Right cardiac atrium (tissue), 5 donors: ENCODE results near the gene UGT1A7. TPM values are rescaled to one million over a fixed set of nuclear protein-coding genes. Genes with fewer than 3 reads are reported as not detected.

Experiments used
- ATAC-seq, 2 donors: fragments of 200-7000 bp; cut with Tn5 transposase; one replicate each; pipeline versions ENCODE4 v1.8.0 to v1.9.1; 2020; ENCODE audit warnings: moderate library complexity in 2 of 2, mild to moderate bottlenecking in 1 of 2
- DNase-seq, 3 donors: peaks; one replicate each; pipeline ENCODE4 v3.0.0-alpha.2; 2020
- H3K27ac ChIP-seq: one replicate; pipeline ENCODE4 v1.5.1; 2013; ENCODE audit warnings: mild to moderate bottlenecking, low read length, control low read depth, moderate library complexity
- H3K27me3 ChIP-seq: one replicate; pipeline ENCODE4 v1.6.1; 2013; ENCODE audit not compliant: control insufficient read depth, insufficient read depth
- H3K4me1 ChIP-seq: one replicate; pipeline ENCODE4 v1.6.1; 2013; ENCODE audit warnings: low read length; ENCODE audit not compliant: control insufficient read depth, insufficient read depth
- H3K4me3 ChIP-seq: one replicate; pipeline ENCODE4 v1.5.1; 2013; ENCODE audit warnings: low read length, control low read depth
- H3K9me3 ChIP-seq: one replicate; pipeline ENCODE4 v1.6.1; 2013; ENCODE audit warnings: low read length; ENCODE audit not compliant: control insufficient read depth
- WGBS: extraction: QIAGEN DNeasy Blood & Tissue Kit; methylation state at CpG from one replicate; pipeline ENCODE4 v1.1.7; 2013; 5-methylcytosine and 5-hydroxymethylcytosine counted together
- intact Hi-C, 4 donors: fragments of 100-400 bp; cut with DNase I; formaldehyde crosslinking; loops; one replicate each; pipeline versions ENCODE4 v1.11.0 to v1.14.0; 2022 to 2023
- polyA plus RNA-seq: library from polyadenylated mRNA; stranded (reverse); fragments of 200-250 nt; gene quantifications from one replicate; pipeline ENCODE4 v1.2.3, GENCODE V29; 2013
- total RNA-seq, 4 donors: library from RNA; stranded (reverse); fragmentation: NEBNext Ultra II Directional; extraction: Animal tissue kit (Norgen Biotek cat#: 25700); gene quantifications; one replicate each; pipeline ENCODE4 v1.2.1, GENCODE V29; 2021
- donor health status: healthy with polysubstance abuse.
- donor health status: DM: no; HTN: yes; CAD: no.
- donor health status: DM: no; HTN: no; CAD: no.
- donor health status: DM: no; HTN: yes; CAD: no; lungs with severe emphysema.
- donor health status: DM: yes; HTN: yes; CAD: no.

Gene UGT1A7
- total and polyA plus RNA-seq, 5 donors, result not detected

- Histone ChIP-seq H3K27me3 (no peaks in the 10 kb centered on the region), H3K9me3 (no peaks in the 10 kb centered on the region), H3K27ac (no peak overlapping the region), H3K4me1 (no peaks in the 10 kb centered on the region), H3K4me3 (no peak overlapping the region)
- ATAC-seq, result no peak
- DNase-seq, result no peak
- intact Hi-C loops, result no loop called here
- WGBS, result 63% methylated on average over 3 of the region's 3 CpGs
Observed at GRCh38 chr2:233813236-233814055, 131.7 kb downstream of the UGT1A7 start.

GRCh38 chr2:233814056-233814835, 132.5 kb downstream of the UGT1A7 start:
- Histone ChIP-seq H3K4me1 (no peaks in the 10 kb centered on the region), H3K4me3 (no peak overlapping the region), H3K9me3 (no peaks in the 10 kb centered on the region), H3K27me3 (no peaks in the 10 kb centered on the region), H3K27ac (no peak overlapping the region)
- intact Hi-C loops, result no loop called here
- 63% methylated on average over 2 of the region's 2 CpGs for WGBS
- DNase-seq, result peak in 1 of 3 donors; percentile 3
- no peak for ATAC-seq

GRCh38 chr2:233815861-233816260, 134.2 kb downstream of the UGT1A7 start:
- 82% methylated on average over 6 of the region's 6 CpGs for WGBS
- DNase-seq (no peak), ATAC-seq (no peak)
- H3K4me3 ChIP-seq, result no peak overlapping the region
- H3K27me3 ChIP-seq, result no peaks in the 10 kb centered on the region
- intact Hi-C loops, result no loop called here
- no peak overlapping the region for H3K27ac ChIP-seq
- H3K9me3 ChIP-seq, result no peaks in the 10 kb centered on the region
- H3K4me1 ChIP-seq, result no peaks in the 10 kb centered on the region

GRCh38 chr2:233816334-233816733, 134.6 kb downstream of the UGT1A7 start:
- intact Hi-C loops, result no loop called here

GRCh38 chr2:233816771-233817170, 135.1 kb downstream of the UGT1A7 start:
- no peaks in the 10 kb centered on the region for H3K27me3 ChIP-seq
- no peak overlapping the region for H3K4me3 ChIP-seq
- DNase-seq (peak in 1 of 3 donors; percentile 43), ATAC-seq (no peak)
- no peaks in the 10 kb centered on the region for H3K9me3 ChIP-seq
- 66% methylated on average over 4 of the region's 4 CpGs for WGBS
- intact Hi-C loops, result no loop called here
- H3K27ac ChIP-seq, result no peak overlapping the region
- H3K4me1 ChIP-seq, result no peaks in the 10 kb centered on the region

More at GRCh38 chr2:233816334-233816733, 134.6 kb downstream of the UGT1A7 start:
- Histone ChIP-seq H3K4me1 (no peaks in the 10 kb centered on the region), H3K27me3 (no peaks in the 10 kb centered on the region), H3K9me3 (no peaks in the 10 kb centered on the region), H3K27ac (no peak overlapping the region), H3K4me3 (no peak overlapping the region)
- DNase-seq (peak in 1 of 3 donors; percentile 3), ATAC-seq (no peak)
- 52% methylated on average over 2 of the region's 2 CpGs for WGBS

GRCh38 chr2:233817361-233817911, 135.7 kb downstream of the UGT1A7 start:
- DNase-seq (peak in 1 of 3 donors; percentile 16), ATAC-seq (no peak)
- Histone ChIP-seq H3K27me3 (no peaks in the 10 kb centered on the region), H3K27ac (no peak overlapping the region), H3K9me3 (no peaks in the 10 kb centered on the region), H3K4me1 (no peaks in the 10 kb centered on the region), H3K4me3 (no peak overlapping the region)
- 75% methylated on average over 3 of the region's 3 CpGs for WGBS
- intact Hi-C loops, result no loop called here

GRCh38 chr2:233817995-233818638, 136.4 kb downstream of the UGT1A7 start:
- intact Hi-C loops, result no loop called here
- ATAC-seq (no peak), DNase-seq (no peak)
- H3K4me3 ChIP-seq, result no peak overlapping the region
- 86% methylated on average over 11 of the region's 11 CpGs for WGBS
- no peaks in the 10 kb centered on the region for H3K9me3 ChIP-seq
- H3K4me1 ChIP-seq, result no peaks in the 10 kb centered on the region
- no peak overlapping the region for H3K27ac ChIP-seq
- H3K27me3 ChIP-seq, result no peaks in the 10 kb centered on the region

GRCh38 chr2:233818639-233819621, 137.2 kb downstream of the UGT1A7 start:
- H3K4me3 ChIP-seq, result no peak overlapping the region
- H3K9me3 ChIP-seq, result no peaks in the 10 kb centered on the region
- H3K4me1 ChIP-seq, result no peaks in the 10 kb centered on the region
- DNase-seq (no peak), ATAC-seq (no peak)
- no peaks in the 10 kb centered on the region for H3K27me3 ChIP-seq
- intact Hi-C loops, result no loop called here
- no peak overlapping the region for H3K27ac ChIP-seq
- WGBS, result 77% methylated on average over 17 of the region's 17 CpGs

GRCh38 chr2:233819884-233820773, 138.4 kb downstream of the UGT1A7 start:
- no peak overlapping the region for H3K27ac ChIP-seq
- ATAC-seq (no peak), DNase-seq (peak in 1 of 3 donors; percentile 16)
- no peaks in the 10 kb centered on the region for H3K27me3 ChIP-seq
- WGBS, result 83% methylated on average over 18 of the region's 18 CpGs
- intact Hi-C loops, result no loop called here
- H3K9me3 ChIP-seq, result no peaks in the 10 kb centered on the region
- H3K4me1 ChIP-seq, result no peaks in the 10 kb centered on the region
- no peak overlapping the region for H3K4me3 ChIP-seq
